Thyroid gland (tissue), 4 donors: ENCODE measurements around the gene MTCH1.

ENCODE experiments used
- CTCF ChIP-seq, 6 experiments: fragments of 200-600 bp in 3 of 6; fragments of 450-650 bp in 3 of 6; sonication (generic) in 3 of 6; IDR thresholded peaks; one replicate each; pipeline ENCODE4 v1.5.1; 2016 to 2019; ENCODE audit warnings: antibody characterized with exemption in 6 of 6, mild to moderate bottlenecking in 2 of 6, inconsistent platforms in 1 of 6, moderate library complexity in 1 of 6
- POLR2A ChIP-seq, 2 donors: fragments of 450-650 bp; IDR thresholded peaks; one replicate each; pipeline ENCODE4 v1.6.1; 2017; ENCODE audit warnings: antibody characterized with exemption in 2 of 2, mild to moderate bottlenecking in 2 of 2, moderate library complexity in 1 of 2

- TF ChIP-seq POLR2A (IDR thresholded peaks at IDR 0.05) (no peak), CTCF (IDR thresholded peaks at IDR 0.05) (no peak)
These were observed 10.1 kb downstream of the MTCH1 start for GRCh38 chr6:36976007-36976264.
